ENCODE data around the gene GDPD1.

- TF ChIP-seq CTCF (conservative IDR thresholded peaks at IDR 0.05): no peak
- no peak for TF ChIP-seq EZH2 (IDR thresholded peaks at IDR 0.05; ENCODE audit: low read depth)
Measured at GRCh38 chr17:59287891-59288290, 67.6 kb downstream of the GDPD1 start.
